Natural killer cell (primary cell): Measurements from ENCODE around the gene OLFM1. TPM values are rescaled to one million over a fixed set of nuclear protein-coding genes. Genes with fewer than 3 reads are reported as not detected.

Source experiments
- ATAC-seq, 3 donors: fragments of 150-1000 bp in 2 of 3; fragments of 200-7000 bp in 1 of 3; cut with Tn5 transposase; 1 replicate in 1 of 3; 2 replicates in 2 of 3; pipeline ENCODE4 v1.10.0; 2021; ENCODE audit warnings: mild to moderate bottlenecking in 2 of 3, moderate library complexity in 2 of 3
- DNase-seq, 2 donors: peaks; one replicate each; pipeline versions ENCODE4 v3.0.0 to v3.0.0-alpha.2; 2013 to 2021; ENCODE audit warnings: mixed read lengths in 1 of 2
- H3K27ac ChIP-seq: one replicate; pipeline ENCODE4 v1.5.1; 2013; ENCODE audit warnings: mild to moderate bottlenecking, low read length
- H3K27me3 ChIP-seq: one replicate; pipeline ENCODE4 v1.6.1; 2013; ENCODE audit warnings: low read length; ENCODE audit not compliant: control insufficient read depth, insufficient read depth
- H3K36me3 ChIP-seq: one replicate; pipeline ENCODE4 v1.6.1; 2013; ENCODE audit warnings: low read length; ENCODE audit not compliant: control insufficient read depth, insufficient read depth
- H3K4me1 ChIP-seq: one replicate; pipeline ENCODE4 v1.6.1; 2013; ENCODE audit warnings: low read length; ENCODE audit not compliant: control insufficient read depth, insufficient read depth
- H3K4me3 ChIP-seq: one replicate; pipeline ENCODE4 v1.5.1; 2013; ENCODE audit warnings: low read length
- H3K9me3 ChIP-seq: one replicate; pipeline ENCODE4 v1.6.1; 2013; ENCODE audit warnings: low read length; ENCODE audit not compliant: control insufficient read depth, insufficient read depth
- H3K27ac Mint-ChIP-seq, 2 donors: one replicate each; pipeline ENCODE4 v1.8.0; 2022; ENCODE audit warnings: mild to moderate bottlenecking in 2 of 2, mixed read lengths in 2 of 2, moderate library complexity in 1 of 2
- H3K27me3 Mint-ChIP-seq, 2 donors: one replicate each; pipeline ENCODE4 v1.8.0; 2022; ENCODE audit warnings: low read depth in 2 of 2, mixed read lengths in 2 of 2
- H3K36me3 Mint-ChIP-seq: one replicate; pipeline ENCODE4 v1.8.0; 2022; ENCODE audit warnings: mixed read lengths
- H3K4me1 Mint-ChIP-seq, 2 donors: one replicate each; pipeline ENCODE4 v1.8.0; 2022; ENCODE audit warnings: mixed read lengths in 2 of 2
- H3K4me3 Mint-ChIP-seq: one replicate; pipeline ENCODE4 v1.8.0; 2022; ENCODE audit warnings: mild to moderate bottlenecking, moderate library complexity, mixed read lengths
- H3K9me3 Mint-ChIP-seq, 2 donors: one replicate each; pipeline ENCODE4 v1.8.0; 2022; ENCODE audit warnings: mixed read lengths in 2 of 2
- CTCF ChIP-seq: fragments of 200-600 bp; IDR thresholded peaks from one replicate; pipeline ENCODE4 v1.8.0; 2022; ENCODE audit warnings: antibody characterized with exemption
- WGBS: methylation state at CpG from one replicate; pipeline ENCODE4 v1.1.7; 2013; ENCODE audit warnings: missing lambda C conversion rate; ENCODE audit not compliant: insufficient coverage; 5-methylcytosine and 5-hydroxymethylcytosine counted together
- intact Hi-C: fragments of 100-400 bp; cut with micrococcal nuclease; formaldehyde crosslinking; loops from one replicate; pipeline ENCODE4 v1.14.2; 2022
- total RNA-seq, 4 donors: library from RNA; stranded (reverse); fragments of 120-200 nt in 1 of 4; gene quantifications; one replicate each; pipeline versions ENCODE4 v1.2.3 to v1.2.4, GENCODE V29; 2013 to 2022

OLFM1 gene
- total RNA-seq, 3 donors from 2014 or later (not counting 1 experiment from before 2014, with no cell fraction given): 0.18 TPM; not detected in 2

GRCh38 chr9:135146766-135147473 lies 59.5 kb downstream of the OLFM1 start:
- Histone ChIP-seq H3K4me1 (no peaks in the 10 kb centered on the region), H3K27me3 (no peaks in the 10 kb centered on the region), H3K9me3 (no peaks in the 10 kb centered on the region), H3K27ac (no peak overlapping the region), H3K36me3 (no peaks in the 10 kb centered on the region), H3K4me3 (no peak overlapping the region)
- intact Hi-C loops: no loop called here
- Mint-ChIP-seq H3K4me3 (no peak overlapping the region), H3K4me1 (no peaks in the 10 kb centered on the region), H3K27ac (no peak overlapping the region), H3K36me3 (no peaks in the 10 kb centered on the region), H3K27me3 (no peaks in the 10 kb centered on the region), H3K9me3 (no peaks in the 10 kb centered on the region)
- WGBS: 67% methylated on average over 16 of the region's 16 CpGs
- no peak for TF ChIP-seq CTCF
- no peak for DNase-seq
- ATAC-seq: no peak

GRCh38 chr9:135147474-135147805 lies 60.0 kb downstream of the OLFM1 start:
- intact Hi-C loops: no loop called here
- WGBS: 80% methylated on average over 12 of the region's 12 CpGs
- Histone ChIP-seq H3K36me3 (no peaks in the 10 kb centered on the region), H3K9me3 (no peaks in the 10 kb centered on the region), H3K27me3 (no peaks in the 10 kb centered on the region), H3K4me1 (no peaks in the 10 kb centered on the region), H3K4me3 (no peak overlapping the region), H3K27ac (no peak overlapping the region)
- Mint-ChIP-seq H3K27me3 (no peaks in the 10 kb centered on the region), H3K36me3 (no peaks in the 10 kb centered on the region), H3K27ac (no peak overlapping the region), H3K4me3 (no peak overlapping the region), H3K4me1 (no peaks in the 10 kb centered on the region), H3K9me3 (no peaks in the 10 kb centered on the region)
- DNase-seq: no peak
- TF ChIP-seq CTCF: no peak
- no peak for ATAC-seq

- no peak overlapping the region for H3K4me3 Mint-ChIP-seq
- WGBS: 79% methylated on average over 9 of the region's 9 CpGs
- intact Hi-C loops: no loop called here
Measured at GRCh38 chr9:135147938-135148337, 60.5 kb downstream of the OLFM1 start.

More at GRCh38 chr9:135147938-135148337, 60.5 kb downstream of the OLFM1 start:
- no peak overlapping the region for H3K4me3 ChIP-seq
- no peaks in the 10 kb centered on the region for H3K9me3 ChIP-seq
- Mint-ChIP-seq H3K36me3 (no peaks in the 10 kb centered on the region), H3K9me3 (no peaks in the 10 kb centered on the region), H3K27me3 (no peaks in the 10 kb centered on the region), H3K27ac (no peak overlapping the region), H3K4me1 (no peaks in the 10 kb centered on the region)
- no peaks in the 10 kb centered on the region for H3K27me3 ChIP-seq
- ATAC-seq (no peak), DNase-seq (no peak)
- TF ChIP-seq CTCF: no peak
- no peaks in the 10 kb centered on the region for H3K36me3 ChIP-seq
- H3K4me1 ChIP-seq: no peaks in the 10 kb centered on the region
- no peak overlapping the region for H3K27ac ChIP-seq
